ENCODE results near the gene TGFBR1. TPM values are rescaled to one million over a fixed set of nuclear protein-coding genes. Genes with fewer than 3 reads are reported as not detected.

Gene TGFBR1
- total RNA-seq, 2 donors from 2014 or later, result 74.8 to 75.6 TPM

DNA sequence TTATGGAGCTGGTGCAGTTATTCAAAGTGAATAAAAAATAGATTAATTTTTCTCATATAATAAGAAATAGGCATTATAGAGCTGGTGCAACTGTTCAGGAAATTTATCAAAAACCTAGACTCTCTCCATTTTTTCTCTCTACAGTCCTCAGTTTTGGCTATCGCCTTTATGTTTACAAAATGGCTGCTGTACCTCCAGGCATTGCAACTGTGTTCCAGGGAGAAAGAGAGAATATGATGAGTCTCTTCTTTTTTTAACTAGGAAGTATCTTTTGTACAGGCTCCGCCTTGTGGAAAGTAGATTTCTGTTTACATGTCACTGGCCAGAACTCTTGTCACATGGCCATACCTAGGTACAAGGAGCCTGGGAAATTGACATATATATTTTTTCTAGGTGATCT is 3.1 kb upstream of the TGFBR1 start:
- Histone ChIP-seq H3K27ac (ENCODE audit: low read depth, low read length) (no peak overlapping the region), H3K4me1 (ENCODE audit: control insufficient read depth, insufficient read depth, low read length) (peaks cover 8% of the 10 kb centered on the region), H3K36me3 (ENCODE audit: control insufficient read depth, insufficient read depth, low read length) (no peaks in the 10 kb centered on the region), H3K27me3 (ENCODE audit: control insufficient read depth, insufficient read depth, low read length, poor library complexity, severe bottlenecking) (no peaks in the 10 kb centered on the region), H3K9ac (ENCODE audit: extremely low read depth, low read length, poor library complexity, severe bottlenecking) (no peak overlapping the region), H3K9me3 (ENCODE audit: control insufficient read depth, low read length) (peaks cover 13% of the 10 kb centered on the region), H3K4me3 (ENCODE audit: low read length) (no peak overlapping the region)
- Mint-ChIP-seq H3K9me3 (peaks cover 2% of the 10 kb centered on the region), H3K27me3 (ENCODE audit: insufficient read depth) (peaks cover 8% of the 10 kb centered on the region), H3K4me1 (peaks cover 18% of the 10 kb centered on the region), H3K36me3 (ENCODE audit: low read depth) (no peaks in the 10 kb centered on the region), H3K4me3 (no peak overlapping the region), H3K27ac (no peak overlapping the region)
- DNase-seq, result no peak
- TF ChIP-seq, protein P1, sequence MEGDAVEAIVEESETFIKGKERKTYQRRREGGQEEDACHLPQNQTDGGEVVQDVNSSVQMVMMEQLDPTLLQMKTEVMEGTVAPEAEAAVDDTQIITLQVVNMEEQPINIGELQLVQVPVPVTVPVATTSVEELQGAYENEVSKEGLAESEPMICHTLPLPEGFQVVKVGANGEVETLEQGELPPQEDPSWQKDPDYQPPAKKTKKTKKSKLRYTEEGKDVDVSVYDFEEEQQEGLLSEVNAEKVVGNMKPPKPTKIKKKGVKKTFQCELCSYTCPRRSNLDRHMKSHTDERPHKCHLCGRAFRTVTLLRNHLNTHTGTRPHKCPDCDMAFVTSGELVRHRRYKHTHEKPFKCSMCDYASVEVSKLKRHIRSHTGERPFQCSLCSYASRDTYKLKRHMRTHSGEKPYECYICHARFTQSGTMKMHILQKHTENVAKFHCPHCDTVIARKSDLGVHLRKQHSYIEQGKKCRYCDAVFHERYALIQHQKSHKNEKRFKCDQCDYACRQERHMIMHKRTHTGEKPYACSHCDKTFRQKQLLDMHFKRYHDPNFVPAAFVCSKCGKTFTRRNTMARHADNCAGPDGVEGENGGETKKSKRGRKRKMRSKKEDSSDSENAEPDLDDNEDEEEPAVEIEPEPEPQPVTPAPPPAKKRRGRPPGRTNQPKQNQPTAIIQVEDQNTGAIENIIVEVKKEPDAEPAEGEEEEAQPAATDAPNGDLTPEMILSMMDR (conservative IDR thresholded peaks at IDR 0.05), result no peak
- 95% methylated on average over 2 of the region's 2 CpGs; no CpG with 5 or more reads in 1 of the 2 experiments for WGBS, 2 experiments (ENCODE audit: insufficient coverage in 1 of 2, insufficient read length in 1 of 2)

DNA sequence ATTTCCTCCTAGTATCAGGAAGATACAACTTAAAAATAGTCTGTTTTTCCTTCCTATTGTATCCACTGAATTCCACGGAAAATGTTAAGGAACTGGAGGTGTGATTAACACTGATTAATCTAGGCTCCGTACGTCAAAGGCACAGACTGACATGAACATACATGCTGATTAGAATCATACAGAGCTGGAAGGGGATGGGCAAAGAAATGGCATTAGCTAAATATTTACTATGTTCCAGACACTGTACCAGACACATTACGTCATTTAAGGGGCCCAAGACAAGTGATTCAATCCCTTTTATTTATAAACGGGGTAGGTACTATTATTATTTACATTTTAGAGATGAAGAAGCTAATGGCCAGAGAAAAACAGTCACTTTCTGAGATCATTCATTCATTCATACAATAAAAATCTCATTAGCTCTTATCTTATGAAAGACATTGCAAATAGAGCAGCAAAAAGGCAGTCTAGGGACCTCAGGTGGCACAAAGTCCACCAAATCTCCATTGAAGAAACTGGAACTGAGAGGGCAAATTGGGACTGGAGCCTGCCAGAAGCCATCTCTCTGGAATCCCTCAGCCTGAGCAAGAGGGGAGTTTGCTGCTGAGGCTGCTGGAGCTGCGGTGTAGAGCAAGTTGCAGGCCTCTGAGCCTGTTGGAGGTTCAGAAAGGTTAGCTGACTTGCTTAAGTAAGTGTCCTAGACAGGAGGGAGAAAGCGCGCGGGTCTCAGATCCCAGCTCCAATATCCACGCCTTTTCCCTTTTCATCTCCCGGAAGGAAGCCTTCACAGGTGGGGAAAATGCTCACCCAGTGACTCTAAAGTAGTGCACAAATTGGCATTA is 1.6 kb upstream of the TGFBR1 start:
- H3K4me3 ChIP-seq (ENCODE audit: low read length), result peak overlapping the region; percentile 83

DNA sequence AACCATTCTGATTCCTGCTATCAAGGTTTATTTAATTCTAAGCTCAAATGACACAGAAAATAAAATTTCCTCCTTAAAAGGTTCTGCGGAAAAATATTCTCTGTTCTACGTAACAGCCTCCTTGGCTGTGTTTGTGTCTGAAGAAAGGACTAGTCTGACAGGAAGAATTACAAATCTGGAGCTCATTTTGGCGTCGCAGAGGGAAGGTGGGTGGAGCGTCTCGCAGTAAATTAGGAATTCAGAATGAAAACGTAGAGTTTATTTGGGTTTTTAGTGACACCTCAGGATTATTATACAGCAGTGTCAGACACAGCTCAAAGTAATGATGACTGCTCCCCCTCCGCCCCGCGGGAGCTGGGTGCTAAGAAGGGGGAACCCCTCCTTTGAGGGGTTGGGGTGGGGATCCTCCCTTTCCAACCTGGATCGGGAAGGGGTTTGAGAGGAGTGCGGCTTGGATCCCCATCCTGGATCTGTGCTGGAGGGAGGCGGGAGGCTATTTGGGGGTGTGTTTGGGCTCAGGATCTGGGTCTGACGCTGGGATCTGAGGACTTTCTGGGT is 933 bp upstream of the TGFBR1 start:
- Histone ChIP-seq H3K27me3 (ENCODE audit: control insufficient read depth, insufficient read depth, low read length, poor library complexity, severe bottlenecking) (no peaks in the 10 kb centered on the region), H3K9ac (ENCODE audit: extremely low read depth, low read length, poor library complexity, severe bottlenecking) (no peak overlapping the region), H3K27ac (ENCODE audit: low read depth, low read length) (no peak overlapping the region), H3K4me3 (ENCODE audit: low read length) (peak overlapping the region; percentile 83), H3K4me1 (ENCODE audit: control insufficient read depth, insufficient read depth, low read length) (peaks cover 12% of the 10 kb centered on the region), H3K9me3 (ENCODE audit: control insufficient read depth, low read length) (peaks cover 7% of the 10 kb centered on the region), H3K36me3 (ENCODE audit: control insufficient read depth, insufficient read depth, low read length) (peaks cover 12% of the 10 kb centered on the region)
- H3K9me3 Mint-ChIP-seq, result peaks cover 2% of the 10 kb centered on the region
- H3K27ac Mint-ChIP-seq, result peak overlapping the region; percentile 77
- H3K4me1 Mint-ChIP-seq, result peaks cover 33% of the 10 kb centered on the region
- no peak for DNase-seq
- peaks cover 6% of the 10 kb centered on the region for H3K27me3 Mint-ChIP-seq (ENCODE audit: insufficient read depth)
- TF ChIP-seq, protein P1 (conservative IDR thresholded peaks at IDR 0.05), result no peak
- 38 to 52% methylated on average over 4 to 14 of the region's 14 CpGs for WGBS, 2 experiments (ENCODE audit: insufficient coverage in 1 of 2, insufficient read length in 1 of 2)
- H3K36me3 Mint-ChIP-seq (ENCODE audit: low read depth), result no peaks in the 10 kb centered on the region
- peak overlapping the region; percentile 73 for H3K4me3 Mint-ChIP-seq

More for the DNA sequence above, 1.6 kb upstream of the TGFBR1 start:
- WGBS, 2 experiments (ENCODE audit: insufficient coverage in 1 of 2, insufficient read length in 1 of 2), result 79 to 82% methylated on average over 2 to 11 of the region's 11 CpGs
- H3K9me3 ChIP-seq (ENCODE audit: control insufficient read depth, low read length), result peaks cover 13% of the 10 kb centered on the region
- H3K27ac ChIP-seq (ENCODE audit: low read depth, low read length), result no peak overlapping the region
- H3K4me1 ChIP-seq (ENCODE audit: control insufficient read depth, insufficient read depth, low read length), result peaks cover 12% of the 10 kb centered on the region
- no peaks in the 10 kb centered on the region for H3K36me3 Mint-ChIP-seq (ENCODE audit: low read depth)
- no peak overlapping the region for H3K9ac ChIP-seq (ENCODE audit: extremely low read depth, low read length, poor library complexity, severe bottlenecking)
- peaks cover 29% of the 10 kb centered on the region for H3K4me1 Mint-ChIP-seq
- no peaks in the 10 kb centered on the region for H3K27me3 ChIP-seq (ENCODE audit: control insufficient read depth, insufficient read depth, low read length, poor library complexity, severe bottlenecking)
- H3K27ac Mint-ChIP-seq, result no peak overlapping the region
- peaks cover 6% of the 10 kb centered on the region for H3K27me3 Mint-ChIP-seq (ENCODE audit: insufficient read depth)
- H3K36me3 ChIP-seq (ENCODE audit: control insufficient read depth, insufficient read depth, low read length), result peaks cover 5% of the 10 kb centered on the region
- peak overlapping the region; percentile 73 for H3K4me3 Mint-ChIP-seq
- H3K9me3 Mint-ChIP-seq, result peaks cover 2% of the 10 kb centered on the region
- TF ChIP-seq, protein P1 (conservative IDR thresholded peaks at IDR 0.05), result no peak
- peak; percentile 60 for DNase-seq

Measured in endodermal cell (in vitro differentiated cells).